Measurements from ENCODE around the gene OR6C2. TPM values are rescaled to one million over a fixed set of nuclear protein-coding genes. Genes with fewer than 3 reads are reported as not detected.
"Not testable (repeated sequence)": the region's sequence is repeated elsewhere in the genome, so short reads cannot be mapped to it uniquely, and the experiment has no call there.

OR6C2 gene
- total RNA-seq = not detected in 2 replicates

DNA sequence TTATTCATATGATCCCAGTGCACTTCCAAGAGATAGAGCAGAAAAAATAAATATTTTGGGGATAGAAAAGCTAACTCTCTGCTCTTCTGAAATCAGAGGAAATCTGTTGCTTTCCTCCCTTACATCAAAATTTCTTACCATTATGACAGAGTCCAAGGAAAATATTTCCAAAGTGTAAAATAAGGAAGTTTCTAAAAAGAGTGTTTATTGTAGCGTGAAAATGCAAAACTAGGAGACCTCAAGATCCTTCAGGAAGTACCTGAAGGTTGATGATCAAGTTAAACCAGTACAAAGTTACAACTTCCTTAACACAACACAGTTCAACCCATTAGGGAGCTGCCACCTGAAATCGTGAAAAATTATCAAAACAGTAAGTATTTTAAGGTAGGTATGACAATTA lies at the start of gene OR6C2:
OR6C2 (plus strand) TSS at position 301 of the 400 bp plus-strand sequence. CDS start 8,138 bp downstream, outside the sequence.
- no peak within 1 kb of the TSS for H3K27ac Mint-ChIP-seq
- peaks cover 2% of the 10 kb centered on the region for H3K27me3 Mint-ChIP-seq (ENCODE audit: insufficient read depth)
- no peaks in the 10 kb centered on the region for H3K36me3 Mint-ChIP-seq (ENCODE audit: low read depth)
- intact Hi-C loops (cut with micrococcal nuclease) = no loop called here
- H3K9me3 Mint-ChIP-seq = peaks cover 3% of the 10 kb centered on the region
- no peak within 1 kb of the TSS for H3K4me3 Mint-ChIP-seq
- DNase-seq (ENCODE audit: low spot score) = no peak
- H3K4me1 Mint-ChIP-seq (ENCODE audit: low read depth) = no peaks in the 10 kb centered on the region

GRCh38 chr12:55396326-55396725 lies 47.5 kb upstream of the OR6C2 start:
- Mint-ChIP-seq H3K27ac (no peak overlapping the region), H3K36me3 (ENCODE audit: low read depth) (no peaks in the 10 kb centered on the region), H3K4me3 (no peak overlapping the region), H3K27me3 (ENCODE audit: insufficient read depth) (peaks cover 12% of the 10 kb centered on the region), H3K9me3 (no peaks in the 10 kb centered on the region), H3K4me1 (ENCODE audit: low read depth) (no peaks in the 10 kb centered on the region)
- intact Hi-C loops (cut with micrococcal nuclease) = no loop called here
- no peak for DNase-seq (ENCODE audit: low spot score)

DNA sequence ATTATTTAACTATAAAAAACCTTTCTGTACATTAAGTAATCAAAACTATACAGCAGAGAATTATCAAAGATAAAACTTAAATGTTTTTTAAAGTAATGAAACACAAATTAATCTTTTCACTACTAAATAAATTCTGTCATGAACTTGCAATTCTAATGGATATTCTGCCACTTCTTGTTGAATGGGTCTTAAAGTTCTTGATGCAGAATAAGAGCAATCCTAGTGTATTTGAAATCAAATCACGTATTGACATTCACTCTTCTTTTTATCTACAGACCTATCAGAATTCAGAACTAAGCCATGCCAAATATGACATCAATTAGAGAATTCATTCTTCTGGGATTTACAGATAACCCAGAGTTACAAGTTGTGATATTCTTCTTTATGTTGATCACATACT lies 43.6 kb upstream of the OR6C2 start, which contains the start of gene OR6C65:
OR6C65 (plus strand) TSS at position 301 of the 400 bp plus-strand sequence; CDS start at position 301, 0 bp downstream.
- H3K9me3 Mint-ChIP-seq = no peaks in the 10 kb centered on the region
- peaks cover 12% of the 10 kb centered on the region for H3K27me3 Mint-ChIP-seq (ENCODE audit: insufficient read depth)
- no peak for DNase-seq (ENCODE audit: low spot score)
- no peaks in the 10 kb centered on the region for H3K36me3 Mint-ChIP-seq (ENCODE audit: low read depth)
- intact Hi-C loops (cut with micrococcal nuclease) = no loop called here
- H3K4me3 Mint-ChIP-seq = no peak within 1 kb of the TSS
- H3K4me1 Mint-ChIP-seq (ENCODE audit: low read depth) = no peaks in the 10 kb centered on the region
- H3K27ac Mint-ChIP-seq = no peak within 1 kb of the TSS

- H3K4me3 Mint-ChIP-seq = no peak overlapping the region
- no peaks in the 10 kb centered on the region for H3K36me3 Mint-ChIP-seq (ENCODE audit: low read depth)
- H3K27ac Mint-ChIP-seq = no peak overlapping the region
- H3K4me1 Mint-ChIP-seq (ENCODE audit: low read depth) = no peaks in the 10 kb centered on the region
- DNase-seq (ENCODE audit: low spot score) = no peak
- no peaks in the 10 kb centered on the region for H3K9me3 Mint-ChIP-seq
- no peaks in the 10 kb centered on the region for H3K27me3 Mint-ChIP-seq (ENCODE audit: insufficient read depth)
- intact Hi-C loops (cut with micrococcal nuclease) = no loop called here
These were observed 36.0 kb upstream of the OR6C2 start for GRCh38 chr12:55407866-55408265.

GRCh38 chr12:55409133-55409532 lies 34.7 kb upstream of the OR6C2 start:
- intact Hi-C loops (cut with micrococcal nuclease); H3K27me3 Mint-ChIP-seq (ENCODE audit: insufficient read depth); H3K36me3 Mint-ChIP-seq (ENCODE audit: low read depth): not testable (repeated sequence)

GRCh38 chr12:55412138-55412537 lies 31.7 kb upstream of the OR6C2 start:
- peaks cover 18% of the 10 kb centered on the region for H3K27me3 Mint-ChIP-seq (ENCODE audit: insufficient read depth)
- H3K36me3 Mint-ChIP-seq (ENCODE audit: low read depth); H3K27ac Mint-ChIP-seq; H3K9me3 Mint-ChIP-seq; intact Hi-C loops (cut with micrococcal nuclease); H3K4me3 Mint-ChIP-seq; DNase-seq (ENCODE audit: low spot score); H3K4me1 Mint-ChIP-seq (ENCODE audit: low read depth): not testable (repeated sequence)

More at GRCh38 chr12:55409133-55409532, 34.7 kb upstream of the OR6C2 start:
- not testable (repeated sequence) for H3K9me3 Mint-ChIP-seq; H3K4me3 Mint-ChIP-seq; H3K4me1 Mint-ChIP-seq (ENCODE audit: low read depth); DNase-seq (ENCODE audit: low spot score); H3K27ac Mint-ChIP-seq

DNA sequence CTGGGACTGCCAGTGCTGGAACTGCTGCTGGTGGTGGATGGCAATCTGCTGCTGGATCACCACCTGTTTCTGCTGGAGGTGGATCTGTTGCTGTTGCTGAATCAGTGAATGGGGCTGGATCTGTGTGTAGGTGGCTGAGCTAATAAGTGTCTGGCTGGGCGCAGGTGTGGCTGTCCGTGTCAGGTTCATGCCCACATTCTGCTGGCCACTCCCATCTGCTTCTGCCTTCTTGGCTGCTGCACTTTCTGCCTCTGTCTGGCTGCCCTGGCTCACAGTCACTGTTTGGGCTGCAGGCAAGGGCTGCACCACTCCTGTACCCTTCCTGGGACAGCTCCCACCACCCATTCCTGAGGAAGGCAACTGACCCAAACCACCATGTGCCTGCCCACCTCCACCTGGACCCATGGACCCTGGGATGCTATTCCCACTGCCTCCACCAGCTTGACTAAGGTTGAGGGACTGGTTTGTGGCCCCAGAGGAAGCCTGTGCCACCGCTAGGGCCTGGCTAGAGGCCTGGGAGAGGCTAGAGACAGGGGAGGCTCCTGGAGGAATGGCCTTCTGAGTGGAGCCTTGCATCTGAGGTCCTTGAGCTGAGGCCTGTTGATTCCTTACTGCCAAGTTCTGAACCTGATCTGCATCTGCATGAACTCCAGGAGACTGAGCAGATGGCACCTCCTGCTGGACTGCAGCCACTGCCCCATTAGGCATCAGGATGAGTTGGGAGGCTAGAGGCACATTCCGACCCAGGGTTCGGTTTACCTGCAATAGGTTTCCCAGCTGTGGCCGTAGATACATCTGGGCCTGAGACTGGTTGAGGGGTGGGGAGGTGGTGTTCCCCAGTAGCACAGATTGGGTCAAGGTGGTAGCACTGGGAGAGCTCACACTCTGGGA lies 30.1 kb upstream of the OR6C2 start:
- intact Hi-C loops (cut with micrococcal nuclease); H3K36me3 Mint-ChIP-seq (ENCODE audit: low read depth); H3K4me3 Mint-ChIP-seq; H3K4me1 Mint-ChIP-seq (ENCODE audit: low read depth); DNase-seq (ENCODE audit: low spot score); H3K9me3 Mint-ChIP-seq; H3K27ac Mint-ChIP-seq: not testable (repeated sequence)
- peaks cover 25% of the 10 kb centered on the region for H3K27me3 Mint-ChIP-seq (ENCODE audit: insufficient read depth)

DNA sequence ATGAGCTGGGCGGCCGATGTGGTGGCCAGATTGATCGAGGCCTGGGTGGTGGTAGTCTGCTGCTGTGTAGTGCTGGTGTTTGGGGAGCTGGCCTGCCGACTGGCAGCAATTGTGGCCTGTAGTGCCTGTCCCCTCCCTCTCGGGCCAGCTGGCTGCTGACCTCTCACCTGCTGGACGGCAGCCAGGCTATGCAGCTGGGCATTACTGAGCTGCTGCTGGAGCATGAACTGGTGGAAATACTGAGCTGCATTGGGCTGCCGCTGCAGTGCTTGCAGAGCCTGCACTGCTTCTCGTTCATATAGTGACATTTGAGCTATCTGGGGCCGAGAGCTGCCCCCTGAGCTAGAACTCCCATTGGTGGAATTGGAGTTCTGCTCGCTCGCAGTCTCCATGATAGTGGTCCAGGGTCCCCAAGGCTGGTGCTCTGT lies 29.5 kb upstream of the OR6C2 start:
- intact Hi-C loops (cut with micrococcal nuclease); DNase-seq (ENCODE audit: low spot score); H3K9me3 Mint-ChIP-seq; H3K27ac Mint-ChIP-seq; H3K36me3 Mint-ChIP-seq (ENCODE audit: low read depth); H3K4me1 Mint-ChIP-seq (ENCODE audit: low read depth); H3K4me3 Mint-ChIP-seq: not testable (repeated sequence)
- H3K27me3 Mint-ChIP-seq (ENCODE audit: insufficient read depth) = peaks cover 25% of the 10 kb centered on the region

GRCh38 chr12:55414889-55415288 lies 29.0 kb upstream of the OR6C2 start:
- H3K27ac Mint-ChIP-seq; DNase-seq (ENCODE audit: low spot score); H3K4me1 Mint-ChIP-seq (ENCODE audit: low read depth): not testable (repeated sequence)

GRCh38 chr12:55416961-55417360 lies 26.9 kb upstream of the OR6C2 start:
- no peaks in the 10 kb centered on the region for H3K9me3 Mint-ChIP-seq
- no peak overlapping the region for H3K4me3 Mint-ChIP-seq
- intact Hi-C loops (cut with micrococcal nuclease) = no loop called here
- H3K27me3 Mint-ChIP-seq (ENCODE audit: insufficient read depth) = peaks cover 25% of the 10 kb centered on the region
- no peaks in the 10 kb centered on the region for H3K36me3 Mint-ChIP-seq (ENCODE audit: low read depth)
- H3K4me1 Mint-ChIP-seq (ENCODE audit: low read depth) = no peaks in the 10 kb centered on the region
- no peak for DNase-seq (ENCODE audit: low spot score)
- H3K27ac Mint-ChIP-seq = no peak overlapping the region

More at GRCh38 chr12:55414889-55415288, 29.0 kb upstream of the OR6C2 start:
- H3K4me3 Mint-ChIP-seq; H3K36me3 Mint-ChIP-seq (ENCODE audit: low read depth); intact Hi-C loops (cut with micrococcal nuclease); H3K9me3 Mint-ChIP-seq: not testable (repeated sequence)
- H3K27me3 Mint-ChIP-seq (ENCODE audit: insufficient read depth) = peaks cover 25% of the 10 kb centered on the region

GRCh38 chr12:55420307-55420962 lies 23.4 kb upstream of the OR6C2 start:
- no peaks in the 10 kb centered on the region for H3K36me3 Mint-ChIP-seq (ENCODE audit: low read depth)
- peaks cover 20% of the 10 kb centered on the region for H3K27me3 Mint-ChIP-seq (ENCODE audit: insufficient read depth)
- no peak overlapping the region for H3K27ac Mint-ChIP-seq
- no peak for DNase-seq (ENCODE audit: low spot score)
- H3K4me3 Mint-ChIP-seq = no peak overlapping the region
- intact Hi-C loops (cut with micrococcal nuclease) = no loop called here
- no peaks in the 10 kb centered on the region for H3K9me3 Mint-ChIP-seq
- H3K4me1 Mint-ChIP-seq (ENCODE audit: low read depth) = no peaks in the 10 kb centered on the region

GRCh38 chr12:55425954-55426353 lies 17.9 kb upstream of the OR6C2 start, which contains the start of gene OR6C76:
TSS of gene OR6C76 (plus strand) at chr12:55426254. CDS start at chr12:55426254, 0 bp downstream.
- no peaks in the 10 kb centered on the region for H3K36me3 Mint-ChIP-seq (ENCODE audit: low read depth)
- no peak for DNase-seq (ENCODE audit: low spot score)

More at GRCh38 chr12:55425954-55426353, 17.9 kb upstream of the OR6C2 start, which contains the start of gene OR6C76:
- intact Hi-C loops (cut with micrococcal nuclease) = no loop called here
- no peak within 1 kb of the TSS for H3K27ac Mint-ChIP-seq
- no peak within 1 kb of the TSS for H3K4me3 Mint-ChIP-seq
- no peaks in the 10 kb centered on the region for H3K4me1 Mint-ChIP-seq (ENCODE audit: low read depth)
- H3K27me3 Mint-ChIP-seq (ENCODE audit: insufficient read depth) = no peaks in the 10 kb centered on the region
- H3K9me3 Mint-ChIP-seq = no peaks in the 10 kb centered on the region

All from activated T-helper 1 cell treated with anti-CD3 and anti-CD28 coated beads, Interleukin-12 subunit alpha, Interleukin-12 subunit beta, Interleukin-2, Interleukin-4 antibody, amounts not matched to agents 30 ng/mL and 10 ng/mL and 1 ng/mL, durations not matched to agents 14 hours and 24 hours and 36 hours (primary cell).